HepG2 (cell line): Measurements from ENCODE around the gene RREB1. TPM values are rescaled to one million over a fixed set of nuclear protein-coding genes. Genes with fewer than 3 reads are reported as not detected.
A peak's percentile ranks its signal among the peaks of the same experiment; 100 is the strongest.

Source experiments
- AFF4 ChIP-seq: sonication (generic); formaldehyde crosslinking; IDR thresholded peaks from 2 replicates; pipeline ENCODE4 v1.4.0; 2020; ENCODE audit warnings: missing genetic modification reagents
- BATF2 ChIP-seq: sonication (generic); formaldehyde crosslinking; IDR thresholded peaks from 2 replicates; pipeline ENCODE4 v1.8.0; 2022; ENCODE audit warnings: mild to moderate bottlenecking, missing genetic modification reagents, moderate library complexity
- CREM ChIP-seq, 2 experiments: sonication (generic) in 1 of 2; formaldehyde crosslinking in 1 of 2; IDR thresholded peaks; 2 replicates each; pipeline versions ENCODE4 v1.4.0 to v1.6.1; 2016 to 2020; ENCODE audit warnings: antibody characterized with exemption in 1 of 2, mild to moderate bottlenecking in 1 of 2, missing genetic modification reagents in 1 of 2
- GTF3A ChIP-seq: sonication (generic); formaldehyde crosslinking; conservative IDR thresholded peaks from 2 replicates; pipeline ENCODE4 v1.4.0; 2020; ENCODE audit warnings: mild to moderate bottlenecking, missing genetic modification reagents
- HNF1A ChIP-seq, 2 experiments: sonication (generic) in 1 of 2; formaldehyde crosslinking in 1 of 2; IDR thresholded peaks; 2 replicates each; pipeline versions ENCODE4 v1.4.0 to v1.6.1; 2016 to 2020; ENCODE audit warnings: borderline replicate concordance in 1 of 2, low read depth in 1 of 2, mild to moderate bottlenecking in 1 of 2, missing genetic modification reagents in 1 of 2
- HNRNPUL1 ChIP-seq: fragments of 200-400 bp; formaldehyde crosslinking; IDR thresholded peaks from 2 replicates; pipeline ENCODE4 v1.6.1; 2017; ENCODE audit warnings: low read depth, mild to moderate bottlenecking, low read length, moderate library complexity
- HOXA3 ChIP-seq: sonication (generic); formaldehyde crosslinking; IDR thresholded peaks from 2 replicates; pipeline ENCODE4 v1.5.0; 2020; ENCODE audit warnings: missing genetic modification reagents
- HOXD1 ChIP-seq: sonication (generic); formaldehyde crosslinking; IDR thresholded peaks from 2 replicates; pipeline ENCODE4 v1.5.0; 2020; ENCODE audit warnings: missing genetic modification reagents
- THAP11 ChIP-seq: IDR thresholded peaks from 2 replicates; pipeline ENCODE4 v1.6.1; 2016; ENCODE audit warnings: missing biosample characterization, missing genetic modification reagents
- TOE1 ChIP-seq: sonication (generic); formaldehyde crosslinking; IDR thresholded peaks from 2 replicates; pipeline ENCODE4 v1.4.0; 2020; ENCODE audit warnings: mild to moderate bottlenecking, missing genetic modification reagents
- ZBTB34 ChIP-seq: sonication (generic); formaldehyde crosslinking; IDR thresholded peaks from 2 replicates; pipeline ENCODE4 v1.8.0; 2022; ENCODE audit warnings: mild to moderate bottlenecking, missing genetic modification reagents
- ZNF512 ChIP-seq: sonication (generic); formaldehyde crosslinking; IDR thresholded peaks from 2 replicates; pipeline ENCODE4 v1.4.0; 2020; ENCODE audit warnings: mild to moderate bottlenecking, missing genetic modification reagents
- ZNF713 ChIP-seq: sonication (generic); formaldehyde crosslinking; IDR thresholded peaks from 2 replicates; pipeline ENCODE4 v1.4.0; 2020; ENCODE audit warnings: mild to moderate bottlenecking, missing genetic modification reagents
- ZSCAN31 ChIP-seq: sonication (generic); formaldehyde crosslinking; IDR thresholded peaks from 2 replicates; pipeline ENCODE4 v1.5.0; 2020; ENCODE audit warnings: low read depth, mild to moderate bottlenecking, missing genetic modification reagents
- polyA plus RNA-seq, 8 experiments: library from polyadenylated mRNA; depleted of rRNA in 3 of 8; stranded (reverse) in 7 of 8; unstranded in 1 of 8; fragments of >200 nt; fragmentation: Illumina TruSeq in 4 of 8; extraction: Trizol in 4 of 8; gene quantifications; 2 replicates each; pipeline versions ENCODE4 v1.2.1 to v1.2.3, GENCODE V29; 2011 to 2016; ENCODE audit warnings: low read depth in 4 of 8, missing spikeins in 1 of 8, mixed read lengths in 1 of 8; ENCODE audit not compliant: insufficient read depth in 1 of 8
- total RNA-seq, 5 experiments: library from RNA; depleted of rRNA; stranded (reverse); fragments of >200 nt; fragmentation: Illumina TruSeq; extraction: Trizol; gene quantifications; 2 replicates each; pipeline ENCODE4 v1.2.3, GENCODE V29; 2016; ENCODE audit warnings: low read depth in 1 of 5

The RREB1 gene
- total and polyA plus RNA-seq, 2 of the 13 experiments (the other 11 are each of a cell fraction or from before 2014, with no cell fraction given) = 6.1 to 23.2 TPM

- TF ChIP-seq AFF4 (CRISPR knock-in tag) (no peak), ZSCAN31 (CRISPR knock-in tag) (no peak), ZNF512 (CRISPR knock-in tag) (no peak), GTF3A (CRISPR knock-in tag) (no peak), ZBTB34 (CRISPR knock-in tag) (no peak), CREM (IDR thresholded peaks at IDR 0.05) (peak; percentile 74; the same call in 1 of the 2 replicates), CREM (CRISPR knock-in tag; IDR thresholded peaks at IDR 0.05) (no peak), HNF1A (IDR thresholded peaks at IDR 0.05; ENCODE audit: low read depth) (peak; percentile 95), HNF1A (CRISPR knock-in tag; IDR thresholded peaks at IDR 0.05; ENCODE audit: borderline replicate concordance) (peak; percentile 96), BATF2 (CRISPR knock-in tag) (no peak), TOE1 (CRISPR knock-in tag) (no peak), ZNF713 (no peak), HNRNPUL1 (no peak; the same call in 1 of the 2 replicates), HOXA3 (CRISPR knock-in tag) (0 out of 2 replicates have a peak, but pooled peaks have one; percentile 22), THAP11 (peak; percentile 37; the same call in 1 of the 2 replicates), HOXD1 (no peak)
Measured at GRCh38 chr6:7139835-7140470, 32.2 kb downstream of the RREB1 start (continued).
